AG04450 (cell line): Measurements from ENCODE around the gene GAP43. TPM values are rescaled to one million over a fixed set of nuclear protein-coding genes. Genes with fewer than 3 reads are reported as not detected.

ENCODE experiments used
- CTCF ChIA-PET: fragments of 300-600, 350-600 bp; formaldehyde crosslinking; extraction: SDS; loops from one replicate; lab custom pipeline; 2022; ENCODE audit warnings: antibody characterized with exemption, inconsistent platforms; lab: Charles Lee
- POLR2A ChIA-PET: fragments of 350-600 bp; formaldehyde crosslinking; extraction: SDS; loops from one replicate; lab custom pipeline; 2021; ENCODE audit warnings: antibody characterized with exemption, inconsistent platforms; lab: Yijun Ruan, JAX
- DNase-seq: peaks from one replicate; pipeline ENCODE4 v3.0.0-alpha.2; 2011; ENCODE audit warnings: low read depth, low spot score
- H3K27ac ChIP-seq: one replicate; pipeline ENCODE4 v1.5.1; 2012; ENCODE audit warnings: low read depth, low read length, control low read depth
- H3K27me3 ChIP-seq: one replicate; pipeline ENCODE4 v1.6.0; 2012; ENCODE audit warnings: low read length; ENCODE audit not compliant: control insufficient read depth, insufficient read depth
- H3K4me3 ChIP-seq: 2 replicates; pipeline ENCODE4 v1.5.1; 2011; ENCODE audit warnings: mild to moderate bottlenecking, low read depth, low read length, control low read depth
- H3K9me3 ChIP-seq: 2 replicates; pipeline ENCODE4 v1.5.1; 2012; ENCODE audit warnings: low read length; ENCODE audit not compliant: control insufficient read depth, insufficient read depth
- CTCF ChIP-seq: IDR thresholded peaks from 2 replicates; pipeline ENCODE4 v1.5.1; 2011; ENCODE audit warnings: low read depth, low read length, control low read depth, inconsistent platforms
- polyA plus RNA-seq: library from polyadenylated mRNA; depleted of rRNA; stranded (reverse); fragments of >200 nt; gene quantifications from 2 replicates; pipeline ENCODE4 v1.2.3, GENCODE V29; 2011

The GAP43 gene
- polyA plus RNA-seq, 1 experiment, result 1.3 TPM

DNA sequence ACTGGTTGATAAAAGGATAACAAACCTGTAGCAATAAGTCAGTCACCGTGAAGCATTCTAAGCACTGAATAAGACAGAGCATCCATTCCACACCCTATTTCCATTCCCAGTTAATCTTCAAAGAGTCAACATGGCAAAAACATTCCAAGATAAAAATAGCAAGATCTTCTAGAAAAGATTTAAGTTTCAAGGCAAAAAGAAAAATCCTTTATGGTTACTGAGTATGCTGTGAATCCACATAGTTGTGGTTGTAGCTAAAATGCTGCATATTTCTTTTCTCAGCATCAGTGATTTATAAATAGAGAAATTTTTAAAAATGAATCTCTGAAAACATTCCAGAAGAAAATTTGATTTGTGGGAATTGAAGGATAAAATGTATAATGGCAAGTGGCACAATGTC is 21.1 kb downstream of the GAP43 start:
- CTCF ChIA-PET, result no interaction called here
- no peak for DNase-seq
- no peaks in the 10 kb centered on the region for H3K27me3 ChIP-seq
- TF ChIP-seq CTCF, result no peak
- no peak overlapping the region for H3K27ac ChIP-seq
- no peaks in the 10 kb centered on the region for H3K9me3 ChIP-seq
- POLR2A ChIA-PET, result no interaction called here
- H3K4me3 ChIP-seq, result no peak overlapping the region

GRCh38 chr3:115646027-115646690 is 22.8 kb downstream of the GAP43 start:
- DNase-seq, result no peak
- ChIA-PET CTCF (no interaction called here), POLR2A (no interaction called here)
- no peak overlapping the region for H3K27ac ChIP-seq
- no peaks in the 10 kb centered on the region for H3K27me3 ChIP-seq
- TF ChIP-seq CTCF, result no peak
- H3K4me3 ChIP-seq, result no peak overlapping the region
- H3K9me3 ChIP-seq, result no peaks in the 10 kb centered on the region

GRCh38 chr3:115648559-115648958 is 25.2 kb downstream of the GAP43 start:
- no peak overlapping the region for H3K27ac ChIP-seq
- ChIA-PET POLR2A (no interaction called here), CTCF (no interaction called here)
- H3K9me3 ChIP-seq, result no peaks in the 10 kb centered on the region
- no peaks in the 10 kb centered on the region for H3K27me3 ChIP-seq
- TF ChIP-seq CTCF, result no peak
- no peak overlapping the region for H3K4me3 ChIP-seq
- no peak for DNase-seq

GRCh38 chr3:115651087-115651486 is 27.8 kb downstream of the GAP43 start:
- Histone ChIP-seq H3K27me3 (no peaks in the 10 kb centered on the region), H3K9me3 (no peaks in the 10 kb centered on the region), H3K4me3 (no peak overlapping the region), H3K27ac (no peak overlapping the region)
- no peak for DNase-seq
- POLR2A ChIA-PET, result no interaction called here
- no peak for TF ChIP-seq CTCF
- CTCF ChIA-PET, result no interaction called here

DNA sequence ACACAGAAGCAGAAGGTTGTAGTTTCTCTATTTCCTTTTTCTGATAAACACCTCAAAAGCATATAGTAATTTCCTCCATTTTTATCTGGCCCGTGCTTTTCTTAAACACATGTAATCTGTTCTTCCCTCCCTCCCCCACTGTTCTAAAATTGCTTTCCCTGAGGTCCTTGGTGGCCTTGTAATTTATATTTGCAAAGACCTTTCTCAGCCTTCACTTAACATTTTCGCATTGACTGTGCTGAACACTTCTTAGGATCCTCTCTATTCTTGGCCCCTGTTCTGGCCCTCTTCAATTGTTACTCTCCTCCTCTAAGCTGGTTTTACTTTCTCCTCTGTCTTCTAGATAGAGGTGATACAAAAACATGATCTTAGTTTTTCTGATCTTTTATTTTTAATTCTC is 28.3 kb downstream of the GAP43 start:
- Histone ChIP-seq H3K9me3 (no peaks in the 10 kb centered on the region), H3K4me3 (no peak overlapping the region), H3K27ac (no peak overlapping the region), H3K27me3 (no peaks in the 10 kb centered on the region)
- ChIA-PET POLR2A (no interaction called here), CTCF (no interaction called here)
- TF ChIP-seq CTCF, result no peak
- no peak for DNase-seq
